Body of pancreas (tissue), 4 donors: ENCODE data around the gene CD84. TPM values are rescaled to one million over a fixed set of nuclear protein-coding genes. Genes with fewer than 3 reads are reported as not detected.
"Not testable (repeated sequence)": the region's sequence is repeated elsewhere in the genome, so short reads cannot be mapped to it uniquely, and the experiment has no call there.

Source experiments
- ATAC-seq: fragments of 150-250 bp; one replicate; pipeline ENCODE4 v1.9.1; 2016
- DNase-seq, 4 donors: peaks; one replicate each; pipeline ENCODE4 v3.0.0-alpha.2; 2019
- H3K27ac ChIP-seq, 4 donors: fragments of 200-600 bp; sonication (generic); 1 replicate in 3 of 4; 2 replicates in 1 of 4; pipeline versions ENCODE4 v1.5.1 to v1.6.1; 2016 to 2019; ENCODE audit warnings: mild to moderate bottlenecking in 1 of 4, mixed read lengths in 1 of 4, moderate library complexity in 1 of 4
- H3K27me3 ChIP-seq, 2 donors: fragments of 200-600 bp; sonication (generic); one replicate each; pipeline ENCODE4 v1.6.0; 2016; ENCODE audit warnings: mild to moderate bottlenecking in 1 of 2
- H3K36me3 ChIP-seq, 2 donors: fragments of 200-600 bp; sonication (generic); replicated peaks in 1 of 2; 2 replicates each; pipeline ENCODE4 v1.5.1; 2016; ENCODE audit warnings: low read depth in 2 of 2; ENCODE audit not compliant: insufficient read depth in 1 of 2
- H3K4me1 ChIP-seq: fragments of 200-600 bp; sonication (generic); one replicate; pipeline ENCODE4 v1.6.0; 2016
- H3K4me3 ChIP-seq, 2 donors: fragments of 200-600 bp; sonication (generic); 1 replicate in 1 of 2; 2 replicates in 1 of 2; pipeline ENCODE4 v1.5.1; 2016 to 2019
- H3K9me3 ChIP-seq, 3 donors: fragments of 200-600 bp; sonication (generic); 1 replicate in 2 of 3; 2 replicates in 1 of 3; pipeline ENCODE4 v1.5.1; 2016
- POLR2A ChIP-seq, 3 donors: fragments of 450-650 bp; IDR thresholded peaks; one replicate each; pipeline ENCODE4 v1.6.1; 2016; ENCODE audit warnings: antibody characterized with exemption in 3 of 3, mild to moderate bottlenecking in 2 of 3
- WGBS, 2 donors: methylation state at CpG; one replicate each; pipeline ENCODE4 v1.1.5; 2017; 5-methylcytosine and 5-hydroxymethylcytosine counted together
- intact Hi-C: fragments of 100-400 bp; cut with DNase I; formaldehyde crosslinking; loops from one replicate; pipeline ENCODE4 v1.15.1; 2023
- total RNA-seq, 2 donors: library from RNA; depleted of rRNA; stranded (reverse); fragments of >200 nt; gene quantifications; one replicate each; pipeline ENCODE4 v1.1.0, GENCODE V29; 2016
- TF ChIP-seq, protein P1 (sequence below), 7 experiments: fragments of 450-650 bp in 4 of 7; fragments of 200-600 bp in 3 of 7; sonication (generic) in 3 of 7; IDR thresholded peaks; one replicate each; pipeline ENCODE4 v1.5.1; 2016 to 2019; ENCODE audit warnings: antibody characterized with exemption in 7 of 7

Gene CD84
- total RNA-seq, 2 donors from 2014 or later = 3.0 to 7.0 TPM

DNA sequence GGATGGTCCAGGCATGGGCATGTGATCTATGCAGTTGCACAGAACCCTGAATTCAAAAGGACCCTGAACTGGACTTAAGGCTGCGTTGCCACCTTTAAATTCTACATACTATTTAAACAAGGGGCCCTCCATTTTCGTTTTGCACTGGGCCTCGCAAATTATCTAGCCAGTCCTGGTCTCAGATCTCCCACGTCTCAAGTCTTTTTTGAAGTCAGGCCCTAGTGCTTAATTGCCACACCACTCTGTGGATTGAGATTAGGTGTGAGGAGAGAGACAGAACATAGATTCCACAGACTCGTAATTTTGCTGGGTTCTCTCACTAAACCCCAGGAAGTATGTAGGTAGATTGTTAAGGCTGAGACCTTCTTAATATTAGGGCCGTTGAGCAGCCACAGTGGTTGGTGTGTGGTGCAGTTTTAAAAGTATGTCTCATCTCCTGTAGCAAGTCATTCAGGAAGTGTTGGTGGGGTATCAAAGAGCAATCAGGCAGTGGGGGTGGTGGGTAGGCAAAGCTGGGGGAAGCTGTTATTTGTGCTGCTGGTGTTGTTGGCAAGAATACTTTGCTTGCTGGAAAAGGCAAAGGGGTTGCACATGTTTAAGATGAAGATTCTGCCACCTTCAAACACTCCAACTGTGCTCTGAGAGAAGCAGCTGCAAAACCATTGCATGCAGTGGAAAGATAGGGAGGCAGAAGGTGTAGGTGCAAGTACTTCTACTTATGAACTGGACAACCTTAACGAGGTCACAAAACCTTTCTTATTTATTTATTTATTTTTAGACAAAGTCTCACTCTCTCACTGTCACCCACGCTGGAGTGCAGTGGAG lies 11.2 kb downstream of the CD84 start:
- Histone ChIP-seq H3K4me1 (peaks cover 10% of the 10 kb centered on the region), H3K36me3 (no peaks in the 10 kb centered on the region), H3K27ac (no peak overlapping the region), H3K9me3 (no peaks in the 10 kb centered on the region), H3K27me3 (no peaks in the 10 kb centered on the region), H3K4me3 (no peak overlapping the region)
- peak in 1 of 4 donors; percentile 18 for DNase-seq
- intact Hi-C loops = no loop called here
- TF ChIP-seq, protein P1, sequence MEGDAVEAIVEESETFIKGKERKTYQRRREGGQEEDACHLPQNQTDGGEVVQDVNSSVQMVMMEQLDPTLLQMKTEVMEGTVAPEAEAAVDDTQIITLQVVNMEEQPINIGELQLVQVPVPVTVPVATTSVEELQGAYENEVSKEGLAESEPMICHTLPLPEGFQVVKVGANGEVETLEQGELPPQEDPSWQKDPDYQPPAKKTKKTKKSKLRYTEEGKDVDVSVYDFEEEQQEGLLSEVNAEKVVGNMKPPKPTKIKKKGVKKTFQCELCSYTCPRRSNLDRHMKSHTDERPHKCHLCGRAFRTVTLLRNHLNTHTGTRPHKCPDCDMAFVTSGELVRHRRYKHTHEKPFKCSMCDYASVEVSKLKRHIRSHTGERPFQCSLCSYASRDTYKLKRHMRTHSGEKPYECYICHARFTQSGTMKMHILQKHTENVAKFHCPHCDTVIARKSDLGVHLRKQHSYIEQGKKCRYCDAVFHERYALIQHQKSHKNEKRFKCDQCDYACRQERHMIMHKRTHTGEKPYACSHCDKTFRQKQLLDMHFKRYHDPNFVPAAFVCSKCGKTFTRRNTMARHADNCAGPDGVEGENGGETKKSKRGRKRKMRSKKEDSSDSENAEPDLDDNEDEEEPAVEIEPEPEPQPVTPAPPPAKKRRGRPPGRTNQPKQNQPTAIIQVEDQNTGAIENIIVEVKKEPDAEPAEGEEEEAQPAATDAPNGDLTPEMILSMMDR (IDR thresholded peaks at IDR 0.05) = no peak
- TF ChIP-seq POLR2A (IDR thresholded peaks at IDR 0.05) = no peak
- WGBS, 2 donors = 64 to 73% methylated on average over 8 of the region's 8 CpGs
- ATAC-seq = no peak

DNA sequence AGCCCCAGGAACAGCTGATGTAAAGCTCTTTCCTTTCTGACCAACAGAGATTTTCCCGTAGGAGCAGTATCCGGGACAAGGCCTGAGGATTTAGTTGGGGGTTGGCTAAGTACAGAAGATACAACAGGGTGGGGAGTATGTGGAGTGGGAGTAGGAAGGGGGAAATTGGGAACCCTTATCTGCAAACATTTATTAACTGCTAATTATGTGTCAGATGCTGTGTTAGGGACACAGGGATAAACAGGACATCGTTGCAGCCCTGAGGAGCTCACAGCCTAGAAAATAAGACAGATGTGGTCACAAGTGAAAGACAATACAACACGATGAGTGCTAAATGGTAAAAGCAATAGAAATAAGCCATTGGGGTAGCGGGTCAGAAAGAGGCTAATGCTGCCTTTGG lies 12.0 kb downstream of the CD84 start:
- no peak overlapping the region for H3K4me3 ChIP-seq
- H3K9me3 ChIP-seq = no peaks in the 10 kb centered on the region
- H3K27ac ChIP-seq = no peak overlapping the region
- DNase-seq = no peak
- TF ChIP-seq, protein P1 (IDR thresholded peaks at IDR 0.05) = no peak
- no peak for TF ChIP-seq POLR2A (IDR thresholded peaks at IDR 0.05)
- no peaks in the 10 kb centered on the region for H3K27me3 ChIP-seq
- H3K4me1 ChIP-seq = peaks cover 10% of the 10 kb centered on the region
- WGBS, 2 donors = 83 to 88% methylated on average over 5 of the region's 5 CpGs
- intact Hi-C loops = no loop called here
- ATAC-seq = no peak
- H3K36me3 ChIP-seq = no peaks in the 10 kb centered on the region

DNA sequence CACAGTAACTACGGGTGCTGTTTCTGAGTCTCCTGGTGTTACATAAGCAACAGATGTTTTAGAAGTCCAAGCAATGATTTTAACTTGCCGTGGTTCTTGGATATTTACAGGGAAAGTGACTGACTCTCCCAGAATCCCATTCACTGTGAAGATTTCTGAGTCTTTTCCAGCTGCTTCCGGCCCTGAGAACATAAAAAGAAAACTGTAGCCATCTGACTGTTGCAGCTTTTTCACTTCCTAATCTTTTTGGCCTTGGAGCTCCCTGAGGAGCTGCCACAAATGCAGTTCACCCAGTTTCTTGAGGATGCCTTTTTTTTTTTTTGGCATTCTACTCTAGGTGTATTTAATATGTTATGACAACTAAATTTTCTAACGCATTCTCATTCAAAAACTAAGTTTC lies 13.7 kb downstream of the CD84 start:
- H3K9me3 ChIP-seq = no peaks in the 10 kb centered on the region
- ATAC-seq (peak; percentile 70), DNase-seq (peak; percentile 22 to 63 (median 56))
- no peaks in the 10 kb centered on the region for H3K27me3 ChIP-seq
- H3K4me1 ChIP-seq = peaks cover 10% of the 10 kb centered on the region
- H3K4me3 ChIP-seq = no peak overlapping the region
- intact Hi-C loops = no loop called here
- no peak for TF ChIP-seq POLR2A (IDR thresholded peaks at IDR 0.05)
- TF ChIP-seq, protein P1 (IDR thresholded peaks at IDR 0.05) = no peak
- WGBS, 2 donors = 28 to 52% methylated on average over 4 of the region's 4 CpGs
- H3K27ac ChIP-seq = peak overlapping the region; percentile 52 to 67 (median 58)
- no peaks in the 10 kb centered on the region for H3K36me3 ChIP-seq

DNA sequence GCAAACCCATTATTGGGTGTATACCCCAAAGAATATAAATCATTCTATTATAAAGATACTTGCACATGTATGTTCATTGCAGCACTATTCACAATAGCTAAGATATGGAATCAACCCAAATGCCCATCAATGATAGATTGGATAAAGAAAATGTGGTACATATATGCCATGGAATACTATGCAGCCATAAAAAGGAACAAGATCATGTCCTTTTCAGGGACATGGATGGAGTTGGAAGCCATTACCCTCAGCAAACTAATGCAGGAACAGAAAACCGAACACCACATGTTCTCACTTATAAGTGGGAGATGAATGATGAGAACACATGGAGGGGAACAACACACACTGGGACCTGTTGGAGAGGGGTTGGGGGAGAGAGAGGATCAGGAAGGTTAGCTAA lies 16.1 kb downstream of the CD84 start:
- WGBS, 2 donors = 76 to 86% methylated on average over 1 of the region's 1 CpG
- H3K9me3 ChIP-seq, ATAC-seq, H3K36me3 ChIP-seq, H3K27me3 ChIP-seq, DNase-seq, intact Hi-C loops, H3K27ac ChIP-seq, H3K4me3 ChIP-seq: not testable (repeated sequence)
- H3K4me1 ChIP-seq = peaks cover 10% of the 10 kb centered on the region

DNA sequence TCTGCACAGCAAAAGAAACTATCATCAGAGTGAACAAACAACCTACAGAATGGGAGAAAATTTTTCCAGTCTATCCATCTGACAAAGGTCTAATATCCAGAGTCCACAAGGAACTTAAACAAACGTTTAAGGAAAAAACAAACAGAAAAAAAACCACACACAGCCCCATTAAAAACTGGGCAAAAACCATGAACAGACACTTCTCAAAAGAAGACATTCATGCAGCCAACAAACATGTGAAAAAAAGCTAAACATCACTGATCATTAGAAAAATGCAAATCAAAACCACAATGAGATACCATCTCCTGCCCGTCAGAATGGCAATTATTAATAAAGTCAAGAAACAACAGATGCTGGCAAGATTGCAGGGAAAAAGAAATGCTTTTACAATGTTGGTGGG lies 16.6 kb downstream of the CD84 start:
- intact Hi-C loops, H3K27ac ChIP-seq, H3K36me3 ChIP-seq, H3K27me3 ChIP-seq, ATAC-seq, H3K4me3 ChIP-seq, H3K9me3 ChIP-seq, DNase-seq: not testable (repeated sequence)
- H3K4me1 ChIP-seq = peaks cover 10% of the 10 kb centered on the region
- whole genome bisulfite sequencing, 2 donors = 55 to 68% methylated on average over 2 of the region's 2 CpGs

DNA sequence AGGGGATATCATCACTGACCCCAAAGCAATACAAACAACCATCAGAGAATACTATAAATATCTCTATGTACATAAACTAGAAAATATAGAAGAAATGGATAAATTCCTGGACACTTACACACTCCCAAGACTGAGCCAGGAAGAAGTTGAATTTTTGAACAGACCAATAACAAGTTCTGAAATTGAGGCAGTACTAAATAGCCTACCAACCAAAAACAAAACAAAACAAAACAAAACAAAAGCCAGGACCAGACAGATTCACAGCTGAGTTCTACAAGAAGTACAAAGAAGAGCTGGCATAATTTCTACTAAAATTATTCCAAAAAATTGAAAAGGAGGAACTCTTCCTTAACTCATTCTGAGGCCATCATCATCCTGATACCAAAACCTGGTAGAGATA lies 18.5 kb downstream of the CD84 start:
- Histone ChIP-seq H3K27ac (no peak overlapping the region), H3K4me1 (peaks cover 6% of the 10 kb centered on the region), H3K36me3 (no peaks in the 10 kb centered on the region), H3K27me3 (no peaks in the 10 kb centered on the region), H3K4me3 (no peak overlapping the region), H3K9me3 (peaks cover 0 to 9% (median 0%) of the 10 kb centered on the region in 3 donors)
- intact Hi-C loops = no loop called here
- TF ChIP-seq, protein P1 (IDR thresholded peaks at IDR 0.05) = no peak
- no peak for TF ChIP-seq POLR2A (IDR thresholded peaks at IDR 0.05)
- ATAC-seq (no peak), DNase-seq (no peak)
